GM11168 (cell line): ENCODE data around the gene LGSN.
"Not testable (repeated sequence)": the region's sequence is repeated elsewhere in the genome, so short reads cannot be mapped to it uniquely, and the experiment has no call there.

Source experiments
- in situ Hi-C: fragments of 300-500 bp; cut with MboI; formaldehyde crosslinking; loops from one replicate; pipeline ENCODE4 v1.12.0; 2022; ENCODE audit warnings: low sequenced_read_pairs; ENCODE audit not compliant: unreplicated experiment

The LGSN gene, protein sequence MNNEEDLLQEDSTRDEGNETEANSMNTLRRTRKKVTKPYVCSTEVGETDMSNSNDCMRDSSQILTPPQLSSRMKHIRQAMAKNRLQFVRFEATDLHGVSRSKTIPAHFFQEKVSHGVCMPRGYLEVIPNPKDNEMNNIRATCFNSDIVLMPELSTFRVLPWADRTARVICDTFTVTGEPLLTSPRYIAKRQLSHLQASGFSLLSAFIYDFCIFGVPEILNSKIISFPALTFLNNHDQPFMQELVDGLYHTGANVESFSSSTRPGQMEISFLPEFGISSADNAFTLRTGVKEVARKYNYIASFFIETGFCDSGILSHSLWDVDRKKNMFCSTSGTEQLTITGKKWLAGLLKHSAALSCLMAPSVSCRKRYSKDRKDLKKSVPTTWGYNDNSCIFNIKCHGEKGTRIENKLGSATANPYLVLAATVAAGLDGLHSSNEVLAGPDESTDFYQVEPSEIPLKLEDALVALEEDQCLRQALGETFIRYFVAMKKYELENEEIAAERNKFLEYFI

GRCh38 chr6:63319939-63320338, at the start of gene LGSN:
Gene LGSN (minus strand): TSS chr6:63319983. CDS start chr6:63319943, 40 bp downstream.
- in situ Hi-C loops = loop anchor here (10.0 kb wide), 1 partner anchor 465 kb away; no protein-coding TSS in a partner anchor

GRCh38 chr6:63368347-63368746, 48.6 kb upstream of the LGSN start:
- in situ Hi-C loops = no loop called here

DNA sequence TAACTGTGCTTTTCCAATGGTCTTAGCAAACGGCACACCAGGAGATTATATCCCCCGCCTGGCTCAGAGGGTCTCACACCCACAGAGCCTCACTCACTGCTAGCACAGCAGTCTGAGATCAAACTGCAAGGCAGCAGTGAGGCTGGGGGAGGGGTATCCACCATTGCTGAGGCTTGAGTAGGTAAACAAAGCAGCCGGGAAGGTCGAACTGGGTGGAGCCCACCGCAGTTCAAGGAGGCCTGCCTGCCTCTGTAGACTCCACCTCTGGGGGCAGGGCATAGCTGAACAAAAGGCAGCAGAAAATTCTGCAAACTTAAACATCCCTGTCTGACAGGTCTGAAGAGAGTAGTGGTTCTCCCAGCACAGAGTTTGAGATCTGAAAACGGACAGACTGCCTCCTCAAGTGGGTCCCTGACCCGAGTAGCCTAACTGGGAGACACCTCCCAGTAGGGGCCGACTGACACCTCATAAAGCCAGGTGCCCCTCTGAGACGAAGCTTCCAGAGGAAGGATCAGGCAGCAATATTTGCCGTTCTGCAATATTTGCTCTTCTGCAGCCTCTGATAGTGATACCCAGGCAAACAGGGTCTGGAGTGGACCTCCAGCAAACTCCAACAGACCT, 42.8 kb upstream of the LGSN start:
- in situ Hi-C loops = not testable (repeated sequence)

DNA sequence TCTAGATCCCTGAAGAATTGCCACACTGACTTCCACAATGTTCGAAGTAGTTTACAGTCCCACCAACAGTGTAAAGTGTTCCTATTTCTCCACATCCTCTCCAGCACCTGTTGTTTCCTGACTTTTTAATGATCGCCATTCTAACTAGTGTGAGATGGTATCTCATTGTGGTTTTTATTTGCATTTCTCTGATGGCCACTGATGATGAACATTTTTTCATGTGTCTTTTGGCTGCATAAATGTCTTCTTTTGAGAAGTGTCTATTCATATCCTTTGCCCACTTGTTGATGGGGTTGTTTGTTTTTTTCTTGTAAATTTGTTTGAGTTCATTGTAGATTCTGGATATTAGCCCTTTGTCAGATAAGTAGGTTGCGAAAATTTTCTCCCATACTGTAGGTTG, 37.6 kb upstream of the LGSN start:
- in situ Hi-C loops = loop anchor here (10.0 kb wide), 3 partner anchors 147 to 427 kb away; no protein-coding TSS in a partner anchor

- in situ Hi-C loops = loop anchor here (10.0 kb wide), 3 partner anchors 149 to 429 kb away; no protein-coding TSS in a partner anchor
These were observed 35.8 kb upstream of the LGSN start for GRCh38 chr6:63355632-63356031.

- in situ Hi-C loops = loop anchor here (10.0 kb wide), 3 partner anchors 152 to 432 kb away; no protein-coding TSS in a partner anchor
These were observed 33.5 kb upstream of the LGSN start for GRCh38 chr6:63353286-63353630.

- in situ Hi-C loops = loop anchor here (10.0 kb wide), 3 partner anchors 152 to 432 kb away; no protein-coding TSS in a partner anchor
These were observed 32.9 kb upstream of the LGSN start for GRCh38 chr6:63352544-63353285.

- in situ Hi-C loops = loop anchor here (10.0 kb wide), 3 partner anchors 153 to 433 kb away; no protein-coding TSS in a partner anchor
These were observed 32.3 kb upstream of the LGSN start for GRCh38 chr6:63352069-63352543.

GRCh38 chr6:63349401-63349800, 29.6 kb upstream of the LGSN start:
- in situ Hi-C loops = no loop called here

GRCh38 chr6:63348836-63349235, 29.1 kb upstream of the LGSN start:
- in situ Hi-C loops = no loop called here

GRCh38 chr6:63347599-63347998, 27.8 kb upstream of the LGSN start:
- in situ Hi-C loops = no loop called here

DNA sequence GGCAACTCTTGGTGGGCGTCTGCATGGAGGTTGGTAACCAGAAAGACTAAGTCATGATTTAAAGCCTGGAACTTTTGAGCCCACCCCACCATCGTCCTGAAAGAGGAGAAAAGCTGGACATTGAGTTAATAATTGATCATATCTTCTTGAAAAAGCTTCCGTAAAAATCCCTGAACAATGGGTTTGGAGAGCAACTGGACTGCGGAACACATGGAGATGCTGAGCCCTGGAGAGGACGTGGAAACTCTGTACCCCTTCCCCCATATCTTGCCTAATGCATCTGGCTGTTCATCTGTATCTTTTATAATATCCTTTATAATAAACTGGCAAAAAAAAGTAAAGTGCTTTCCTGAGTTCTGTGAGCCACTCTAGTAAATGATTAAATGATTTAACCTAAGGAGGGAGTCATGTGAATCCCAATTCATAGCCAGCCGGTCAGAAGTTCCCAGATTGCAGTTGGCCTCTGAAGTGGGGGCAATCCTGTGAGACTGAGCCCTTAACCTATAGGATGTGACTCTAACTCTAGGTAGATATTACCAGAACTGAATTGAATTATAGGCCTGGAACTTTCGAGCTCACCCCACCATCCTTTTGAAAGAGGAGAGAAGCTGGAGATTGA, 26.5 kb upstream of the LGSN start:
- in situ Hi-C loops = no loop called here

DNA sequence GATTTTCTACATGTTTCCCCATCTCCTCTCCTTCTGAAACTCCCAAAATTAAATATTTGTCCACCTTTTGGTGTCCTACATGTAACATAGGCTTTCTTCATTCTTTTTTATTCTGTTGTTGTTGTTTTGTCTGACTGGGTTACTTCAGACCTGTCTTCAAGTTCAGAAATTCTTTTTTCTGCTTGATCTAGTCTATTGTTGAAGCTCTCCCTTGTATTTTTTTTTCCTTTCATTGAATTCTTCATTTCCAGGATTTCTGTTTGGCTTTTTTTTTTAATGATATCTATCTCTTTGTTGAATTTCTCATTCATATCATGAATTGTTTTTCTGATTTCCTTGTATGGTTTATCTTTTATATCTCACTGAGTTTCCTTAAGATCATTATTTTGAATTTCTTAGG, 20.6 kb upstream of the LGSN start:
- in situ Hi-C loops = no loop called here

DNA sequence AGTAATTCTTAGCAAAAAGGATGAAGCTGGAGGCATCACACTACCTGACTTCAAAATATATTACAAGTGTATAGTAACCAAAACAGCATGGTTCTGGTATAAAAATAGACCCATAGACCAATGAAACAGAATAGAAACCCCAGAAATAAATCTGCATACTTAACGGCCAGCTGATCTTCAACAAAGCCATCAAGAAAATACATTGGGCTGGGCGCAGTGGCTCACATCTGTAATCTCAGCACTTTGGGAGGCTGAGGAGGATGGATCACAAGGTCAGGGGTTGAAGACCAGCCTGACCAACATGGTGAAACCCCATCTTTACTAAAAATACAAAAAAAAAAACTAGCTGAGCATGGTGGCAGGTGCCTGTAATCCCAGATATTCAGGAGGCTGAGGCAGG, 14.9 kb upstream of the LGSN start:
- in situ Hi-C loops = not testable (repeated sequence)

DNA sequence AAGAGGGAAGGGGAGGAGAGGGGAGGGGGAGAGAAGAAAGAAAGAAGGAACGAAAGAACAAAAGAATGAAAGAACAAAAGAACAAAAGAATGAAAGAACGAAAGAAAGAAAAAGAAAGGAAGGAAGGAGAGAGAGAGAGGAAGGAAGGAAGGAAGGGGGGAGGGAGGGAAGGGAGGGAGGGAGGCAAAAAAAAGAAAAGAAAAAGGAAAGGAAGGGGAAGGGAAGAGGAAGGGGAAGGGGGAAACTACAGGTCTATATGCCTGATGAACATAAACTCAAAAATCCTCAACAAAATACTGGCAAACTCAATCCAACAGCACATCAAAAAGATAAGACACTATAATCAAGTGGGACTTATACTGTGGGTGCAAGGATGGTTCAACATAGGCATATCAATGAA, 13.7 kb upstream of the LGSN start:
- in situ Hi-C loops = no loop called here

DNA sequence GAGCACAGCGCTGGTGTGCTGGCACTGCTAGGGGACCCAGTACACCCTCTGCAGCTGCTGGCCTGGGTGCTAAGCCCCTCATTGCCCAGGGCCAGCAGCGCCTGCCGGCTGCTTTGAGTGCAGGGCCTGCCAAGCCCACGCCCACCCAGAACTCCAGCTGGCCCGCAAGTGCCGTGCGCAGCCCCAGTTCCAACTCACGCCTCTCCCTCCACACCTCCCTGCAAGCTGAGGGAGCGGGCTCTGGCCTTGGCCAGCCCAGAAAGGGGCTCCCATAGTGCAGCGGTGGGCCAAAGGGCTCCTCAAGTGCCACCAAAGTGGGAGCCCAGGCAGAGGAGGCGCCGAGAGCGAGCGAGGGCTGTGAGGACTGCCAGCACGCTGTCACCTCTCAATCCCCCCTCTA, 6.8 kb upstream of the LGSN start:
- in situ Hi-C loops = not testable (repeated sequence)

DNA sequence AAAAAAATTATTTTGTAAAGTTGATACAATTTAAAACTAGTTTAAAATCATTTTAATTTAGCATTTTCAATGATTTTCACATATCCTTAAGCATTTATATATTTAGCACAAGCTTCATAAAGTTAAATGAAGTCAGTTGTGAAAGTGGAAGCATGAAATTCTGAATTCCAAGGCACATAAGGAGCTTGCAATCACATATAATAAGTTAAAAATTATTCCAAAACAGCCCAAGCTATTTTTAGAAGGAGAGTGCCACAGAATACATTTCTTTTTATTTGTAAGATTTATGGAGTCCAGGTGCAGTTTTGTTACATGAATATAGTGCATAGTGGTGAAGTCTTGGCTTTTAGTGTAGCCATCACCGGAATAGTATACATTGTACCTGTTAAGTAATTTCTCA, 3.2 kb upstream of the LGSN start:
- in situ Hi-C loops = no loop called here

GRCh38 chr6:63321821-63322220, 2.0 kb upstream of the LGSN start:
- in situ Hi-C loops = no loop called here

DNA sequence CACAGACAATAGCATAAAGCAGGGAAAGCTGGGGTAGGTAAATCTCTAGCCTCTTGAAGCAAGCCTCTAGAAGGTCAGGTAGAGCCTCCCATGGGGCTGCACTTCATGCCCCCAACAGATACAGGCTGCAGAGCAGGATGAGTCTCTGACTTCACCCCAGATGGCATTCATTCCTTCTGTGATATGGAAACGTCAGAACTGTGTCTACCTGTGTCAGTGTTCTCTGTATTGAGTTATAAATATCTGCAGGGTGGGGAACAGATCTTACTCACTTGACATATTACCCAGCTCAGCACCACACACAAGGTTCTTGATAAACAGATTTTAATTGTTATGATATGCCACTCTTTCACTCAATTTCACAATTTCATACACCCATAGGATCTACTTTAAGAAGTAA, 2.1 kb downstream of the LGSN start:
- in situ Hi-C loops = loop anchor here (10.0 kb wide), 1 partner anchor 467 kb away; no protein-coding TSS in a partner anchor

DNA sequence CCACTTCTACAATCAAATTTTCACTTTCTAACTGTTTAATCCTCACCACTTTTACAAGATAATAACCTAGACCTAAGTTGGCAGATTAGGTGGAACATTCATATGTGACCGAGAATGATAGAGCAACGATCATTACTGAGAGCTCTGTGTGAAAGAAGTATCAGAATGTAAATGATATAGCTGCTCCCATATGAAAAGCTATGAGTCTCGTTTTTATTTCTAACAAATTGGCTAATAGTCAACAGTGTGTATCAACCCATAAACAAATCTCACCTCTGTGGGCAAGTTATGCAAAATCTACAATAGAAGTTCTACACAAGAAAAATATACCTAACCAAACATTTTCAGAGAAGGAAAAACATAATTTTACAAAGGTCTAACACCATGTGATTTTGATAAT, 3.7 kb downstream of the LGSN start:
- in situ Hi-C loops = loop anchor here (10.0 kb wide), 1 partner anchor 469 kb away; no protein-coding TSS in a partner anchor
